GM18508 (cell line): ENCODE measurements around the gene FDX1.

Experiments
- ATAC-seq: cut with Tn5 transposase; IDR thresholded peaks from one replicate; pipeline ENCODE4 v1.9.1; 2021; ENCODE audit warnings: moderate number of reproducible peaks; ENCODE audit not compliant: insufficient read depth, unreplicated experiment

FDX1 gene

GRCh38 chr11:110430267-110431050 is 711 bp downstream of the FDX1 start:
- ATAC-seq, result peak; percentile 24

- no peak for ATAC-seq
Measured at GRCh38 chr11:110431051-110431672, 1.4 kb downstream of the FDX1 start.

GRCh38 chr11:110431674-110432073 is 1.9 kb downstream of the FDX1 start:
- ATAC-seq, result no peak

DNA sequence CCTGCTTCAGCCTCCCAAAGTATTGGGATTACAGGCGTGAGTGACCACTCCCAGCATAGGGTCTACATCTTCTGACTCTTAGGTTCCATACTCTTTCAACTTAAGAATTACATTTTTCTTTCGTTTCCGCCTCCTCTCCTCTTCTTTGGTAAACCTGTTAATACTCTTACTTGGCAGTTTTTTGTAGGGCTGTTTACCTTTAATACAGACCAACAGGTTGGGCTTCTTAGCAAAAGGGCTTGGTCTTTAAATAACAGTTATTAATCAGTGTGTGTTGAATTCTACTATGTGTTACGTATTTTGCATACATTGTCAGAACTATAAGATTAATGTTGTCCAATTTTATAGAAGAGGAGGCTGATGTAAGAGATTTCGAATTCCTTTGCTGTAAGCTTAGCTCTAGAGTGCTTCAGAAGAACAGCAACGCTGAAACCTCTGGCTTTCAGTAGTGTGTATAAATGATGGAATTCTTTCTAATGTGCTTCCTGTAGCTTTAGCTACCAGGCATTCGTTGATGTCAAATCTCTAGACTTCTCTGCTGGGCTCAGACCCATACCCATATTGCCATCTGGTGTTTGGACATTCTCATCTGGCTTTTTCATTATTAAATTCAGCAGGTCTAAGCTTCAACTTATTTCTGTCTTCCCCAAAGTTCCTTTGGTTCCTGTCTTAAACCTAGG is 3.1 kb downstream of the FDX1 start:
- ATAC-seq, result no peak

GRCh38 chr11:110433393-110434333 is 3.9 kb downstream of the FDX1 start:
- ATAC-seq, result no peak

- ATAC-seq, result peak; percentile 13
Measured at GRCh38 chr11:110434952-110435779, 5.4 kb downstream of the FDX1 start.

DNA sequence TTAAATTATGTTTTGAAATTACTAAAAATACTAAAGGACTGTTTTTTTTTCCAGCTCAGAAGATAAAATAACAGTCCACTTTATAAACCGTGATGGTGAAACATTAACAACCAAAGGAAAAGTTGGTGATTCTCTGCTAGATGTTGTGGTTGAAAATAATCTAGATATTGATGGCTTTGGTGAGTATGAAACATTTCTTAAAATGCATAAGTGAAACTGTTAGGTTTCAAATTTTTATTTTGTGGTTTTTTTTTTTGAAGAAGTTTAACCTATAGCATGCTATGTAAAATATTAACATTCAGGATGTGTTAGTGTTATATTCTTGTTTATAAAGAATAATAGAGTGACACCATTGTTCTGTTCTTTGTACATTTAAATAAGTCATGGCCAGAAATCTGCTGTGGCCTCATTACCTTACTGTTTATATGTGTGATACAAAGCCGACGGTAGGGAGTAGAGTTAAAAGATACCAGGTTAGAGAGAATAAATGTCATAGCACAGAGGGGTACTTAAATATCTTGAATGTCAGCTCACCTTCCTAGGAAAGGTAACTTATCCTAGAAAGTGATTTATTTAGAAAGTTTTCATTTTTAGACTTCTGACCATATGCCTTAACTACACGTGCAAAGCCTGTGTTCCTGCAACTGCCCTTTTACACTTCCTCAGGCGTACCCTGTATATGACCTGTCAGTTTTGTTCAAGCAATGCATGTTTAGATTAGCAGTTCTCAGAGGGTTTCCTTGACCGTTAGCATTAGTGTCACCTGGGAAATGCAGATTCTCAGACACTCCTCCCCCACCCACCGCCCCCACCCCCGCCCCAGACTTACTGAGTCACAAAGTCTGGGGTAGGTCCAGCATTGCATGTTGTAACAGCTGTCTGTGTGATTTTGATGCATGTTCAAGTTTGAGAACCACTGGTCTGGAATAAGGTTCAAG is 6.3 kb downstream of the FDX1 start:
- ATAC-seq, result peak; percentile 55

DNA sequence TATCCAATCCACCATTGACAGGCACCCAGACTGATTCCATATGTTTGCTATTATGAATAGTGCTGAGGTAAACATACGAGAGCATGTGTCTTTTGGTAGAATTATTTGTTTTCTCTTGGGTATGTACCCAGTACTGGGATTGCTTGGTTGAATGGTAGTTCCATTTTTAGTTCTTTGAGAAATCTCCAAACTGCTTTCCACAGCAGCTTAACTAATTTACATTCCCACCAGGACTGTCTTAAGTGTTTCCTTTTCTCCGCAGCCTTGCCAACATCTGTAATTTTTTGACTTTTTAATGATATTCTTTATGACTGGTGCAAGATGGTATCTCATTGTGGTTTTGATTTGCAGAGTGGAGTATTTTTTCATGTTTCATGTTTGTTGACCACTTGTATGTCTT is 8.3 kb downstream of the FDX1 start:
- ATAC-seq, result no peak

- no peak for ATAC-seq
Measured at GRCh38 chr11:110445437-110445836, 15.7 kb downstream of the FDX1 start.

DNA sequence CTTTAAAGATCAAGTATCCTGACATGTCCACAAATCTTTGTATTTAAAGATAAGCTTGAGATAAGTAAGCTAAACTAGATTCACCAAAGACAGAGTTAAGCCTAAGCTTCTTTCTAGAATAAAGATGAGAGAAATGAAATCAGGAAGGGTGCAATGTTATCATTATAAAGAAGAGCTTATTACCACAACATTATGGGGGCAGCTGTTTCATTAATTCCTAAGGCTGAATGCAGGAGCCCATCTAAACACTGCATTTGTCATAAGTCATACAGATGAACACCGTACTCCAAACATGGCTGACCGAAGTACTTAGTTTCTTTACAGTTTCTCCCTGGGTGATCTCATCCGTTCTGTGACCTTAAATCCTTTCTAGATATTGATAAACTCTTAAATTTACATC is 16.3 kb downstream of the FDX1 start:
- no peak for ATAC-seq

DNA sequence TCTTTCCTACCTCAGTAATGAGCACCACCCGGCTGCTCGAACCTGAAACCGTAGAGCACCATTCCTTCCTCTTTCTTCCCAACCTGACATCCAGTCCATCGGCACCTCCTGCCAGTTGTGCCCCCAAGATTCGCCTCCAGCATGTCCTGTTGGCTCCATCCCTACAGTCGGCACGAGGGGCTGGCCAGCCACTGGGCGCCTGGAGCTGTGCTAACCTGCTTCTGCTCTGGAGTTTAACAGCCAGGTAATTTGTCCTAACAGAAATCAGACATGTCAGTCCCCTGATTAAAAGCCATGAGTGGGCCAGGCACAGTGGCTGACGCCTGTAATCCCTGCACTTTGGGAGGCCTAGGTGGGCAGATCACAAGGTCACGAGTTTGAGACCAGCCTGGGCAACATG is 16.8 kb downstream of the FDX1 start:
- no peak for ATAC-seq

GRCh38 chr11:110447343-110447742 is 17.6 kb downstream of the FDX1 start:
- no peak for ATAC-seq

- ATAC-seq, result no peak
Measured at GRCh38 chr11:110447897-110448745, 18.4 kb downstream of the FDX1 start.

GRCh38 chr11:110450246-110450645 is 20.5 kb downstream of the FDX1 start:
- ATAC-seq, result no peak

- ATAC-seq, result no peak
Measured at GRCh38 chr11:110452720-110453119, 23.0 kb downstream of the FDX1 start.

GRCh38 chr11:110453684-110454354 is 24.1 kb downstream of the FDX1 start:
- peak; percentile 82 for ATAC-seq

DNA sequence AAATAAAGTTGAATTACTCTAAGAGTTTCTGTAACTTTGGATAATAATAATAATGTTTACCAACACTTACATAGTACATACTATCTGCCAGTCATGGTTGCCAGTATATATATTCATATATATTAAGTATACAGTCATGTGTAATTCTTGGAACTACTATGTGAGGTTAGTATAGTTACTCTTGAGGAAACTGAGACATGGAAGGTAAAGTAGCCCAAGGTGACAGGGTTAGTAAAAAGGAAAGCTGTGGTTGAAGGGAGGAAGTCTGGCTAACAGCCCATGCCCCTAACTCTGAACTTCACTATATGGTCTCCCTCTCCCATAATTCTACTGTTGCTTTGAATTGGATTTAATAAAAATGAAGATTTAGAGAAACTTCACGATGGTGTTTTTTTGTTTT is 24.9 kb downstream of the FDX1 start:
- ATAC-seq, result no peak
